ENCODE results near the gene ELFN2. TPM values are rescaled to one million over a fixed set of nuclear protein-coding genes. Genes with fewer than 3 reads are reported as not detected.

The ELFN2 gene
- total RNA-seq, 4 donors from 2014 or later: 0.30 to 0.76 TPM; not detected in 2

GRCh38 chr22:37460684-37461083, 33.4 kb upstream of the ELFN2 start:
- Histone ChIP-seq H3K36me3 (no peaks in the 10 kb centered on the region), H3K9me3 (no peaks in the 10 kb centered on the region), H3K27me3 (no peaks in the 10 kb centered on the region), H3K4me1 (no peaks in the 10 kb centered on the region), H3K4me3 (no peak overlapping the region), H3K27ac (no peak overlapping the region)
- intact Hi-C loops (cut with DNase I; ENCODE audit: low total_unique reads): no loop called here
- DNase-seq: no peak
- TF ChIP-seq POLR2A (IDR thresholded peaks at IDR 0.05) (no peak), CTCF (IDR thresholded peaks at IDR 0.05) (no peak)

- DNase-seq: no peak
- H3K4me1 ChIP-seq: no peaks in the 10 kb centered on the region
- H3K27ac ChIP-seq: no peak overlapping the region
- no peak for TF ChIP-seq POLR2A (IDR thresholded peaks at IDR 0.05)
- no peak for TF ChIP-seq CTCF (IDR thresholded peaks at IDR 0.05)
- no peaks in the 10 kb centered on the region for H3K9me3 ChIP-seq
- no peaks in the 10 kb centered on the region for H3K36me3 ChIP-seq
- H3K4me3 ChIP-seq: no peak overlapping the region
- intact Hi-C loops (cut with DNase I; ENCODE audit: low total_unique reads): no loop called here
- no peaks in the 10 kb centered on the region for H3K27me3 ChIP-seq
Measured at GRCh38 chr22:37459206-37459605, 31.9 kb upstream of the ELFN2 start.

- Histone ChIP-seq H3K4me3 (no peak overlapping the region), H3K9me3 (no peaks in the 10 kb centered on the region), H3K27ac (no peak overlapping the region), H3K36me3 (no peaks in the 10 kb centered on the region), H3K27me3 (no peaks in the 10 kb centered on the region), H3K4me1 (no peaks in the 10 kb centered on the region)
- intact Hi-C loops (cut with DNase I; ENCODE audit: low total_unique reads): no loop called here
- peak; percentile 24 to 34 for DNase-seq
- no peak for TF ChIP-seq POLR2A (IDR thresholded peaks at IDR 0.05)
- peak; percentile 34 to 72 (median 57) for TF ChIP-seq CTCF (IDR thresholded peaks at IDR 0.05)
Measured at GRCh38 chr22:37457093-37457893, 30.0 kb upstream of the ELFN2 start.

GRCh38 chr22:37456346-37456745, 29.1 kb upstream of the ELFN2 start:
- TF ChIP-seq POLR2A (IDR thresholded peaks at IDR 0.05) (no peak), CTCF (IDR thresholded peaks at IDR 0.05) (no peak)
- intact Hi-C loops (cut with DNase I; ENCODE audit: low total_unique reads): no loop called here
- Histone ChIP-seq H3K4me1 (no peaks in the 10 kb centered on the region), H3K36me3 (no peaks in the 10 kb centered on the region), H3K27ac (no peak overlapping the region), H3K4me3 (no peak overlapping the region), H3K27me3 (no peaks in the 10 kb centered on the region), H3K9me3 (no peaks in the 10 kb centered on the region)
- no peak for DNase-seq

- H3K27me3 ChIP-seq: no peaks in the 10 kb centered on the region
- no peak overlapping the region for H3K4me3 ChIP-seq
- DNase-seq: no peak
- intact Hi-C loops (cut with DNase I; ENCODE audit: low total_unique reads): no loop called here
- TF ChIP-seq CTCF (IDR thresholded peaks at IDR 0.05) (no peak), POLR2A (IDR thresholded peaks at IDR 0.05) (no peak)
- no peaks in the 10 kb centered on the region for H3K9me3 ChIP-seq
- H3K36me3 ChIP-seq: no peaks in the 10 kb centered on the region
- no peaks in the 10 kb centered on the region for H3K4me1 ChIP-seq
- no peak overlapping the region for H3K27ac ChIP-seq
Measured at GRCh38 chr22:37455896-37456295, 28.6 kb upstream of the ELFN2 start.
